ENCODE results near the gene VTI1A. TPM values are rescaled to one million over a fixed set of nuclear protein-coding genes. Genes with fewer than 3 reads are reported as not detected.

VTI1A gene
- total and polyA plus RNA-seq, 9 of the 15 experiments (the other 6 are each of a cell fraction or from before 2014, with no cell fraction given) = 9.3 to 21.4 (median 16.0) TPM

DNA sequence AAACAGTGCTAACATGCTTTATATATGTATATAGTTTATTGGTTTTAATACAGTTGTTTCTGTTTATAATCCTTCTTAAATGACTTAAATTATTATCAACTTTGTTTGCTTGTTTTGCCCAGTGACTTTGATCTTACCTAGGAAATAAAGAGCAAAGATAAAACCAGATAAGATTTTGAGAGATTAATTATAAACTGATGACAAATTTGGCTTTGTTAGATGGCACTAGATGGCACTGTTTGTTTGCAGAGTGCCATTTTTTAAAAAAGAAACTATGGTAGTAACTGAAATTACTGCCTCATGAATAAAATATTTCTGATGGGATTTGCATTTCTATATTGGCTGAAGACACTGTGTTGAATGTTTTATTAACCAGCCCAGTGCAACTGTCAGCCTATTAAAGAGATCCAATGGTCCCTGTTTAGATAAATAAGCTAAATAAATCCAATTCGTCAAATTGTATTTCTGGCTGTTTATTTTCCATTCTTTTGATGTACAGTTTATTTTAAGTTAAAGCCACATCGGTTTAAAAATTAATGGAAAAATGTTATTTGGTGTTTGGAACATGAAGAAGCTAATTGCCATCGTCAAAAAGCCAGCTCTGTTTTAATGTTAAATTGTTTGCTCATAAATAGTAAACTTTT lies 28.7 kb downstream of the VTI1A start (continued):
- no peak for TF ChIP-seq MYBL2 (IDR thresholded peaks at IDR 0.05; ENCODE audit: low read depth)
- TF ChIP-seq MYBL2 (CRISPR knock-in tag; IDR thresholded peaks at IDR 0.05; ENCODE audit: borderline replicate concordance) = no peak
- TF ChIP-seq, protein P1, sequence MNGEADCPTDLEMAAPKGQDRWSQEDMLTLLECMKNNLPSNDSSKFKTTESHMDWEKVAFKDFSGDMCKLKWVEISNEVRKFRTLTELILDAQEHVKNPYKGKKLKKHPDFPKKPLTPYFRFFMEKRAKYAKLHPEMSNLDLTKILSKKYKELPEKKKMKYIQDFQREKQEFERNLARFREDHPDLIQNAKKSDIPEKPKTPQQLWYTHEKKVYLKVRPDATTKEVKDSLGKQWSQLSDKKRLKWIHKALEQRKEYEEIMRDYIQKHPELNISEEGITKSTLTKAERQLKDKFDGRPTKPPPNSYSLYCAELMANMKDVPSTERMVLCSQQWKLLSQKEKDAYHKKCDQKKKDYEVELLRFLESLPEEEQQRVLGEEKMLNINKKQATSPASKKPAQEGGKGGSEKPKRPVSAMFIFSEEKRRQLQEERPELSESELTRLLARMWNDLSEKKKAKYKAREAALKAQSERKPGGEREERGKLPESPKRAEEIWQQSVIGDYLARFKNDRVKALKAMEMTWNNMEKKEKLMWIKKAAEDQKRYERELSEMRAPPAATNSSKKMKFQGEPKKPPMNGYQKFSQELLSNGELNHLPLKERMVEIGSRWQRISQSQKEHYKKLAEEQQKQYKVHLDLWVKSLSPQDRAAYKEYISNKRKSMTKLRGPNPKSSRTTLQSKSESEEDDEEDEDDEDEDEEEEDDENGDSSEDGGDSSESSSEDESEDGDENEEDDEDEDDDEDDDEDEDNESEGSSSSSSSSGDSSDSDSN (IDR thresholded peaks at IDR 0.05; ENCODE audit: borderline replicate concordance in 1 of 2, low read depth in 2 of 2, low read length in 2 of 2) = no peak

DNA sequence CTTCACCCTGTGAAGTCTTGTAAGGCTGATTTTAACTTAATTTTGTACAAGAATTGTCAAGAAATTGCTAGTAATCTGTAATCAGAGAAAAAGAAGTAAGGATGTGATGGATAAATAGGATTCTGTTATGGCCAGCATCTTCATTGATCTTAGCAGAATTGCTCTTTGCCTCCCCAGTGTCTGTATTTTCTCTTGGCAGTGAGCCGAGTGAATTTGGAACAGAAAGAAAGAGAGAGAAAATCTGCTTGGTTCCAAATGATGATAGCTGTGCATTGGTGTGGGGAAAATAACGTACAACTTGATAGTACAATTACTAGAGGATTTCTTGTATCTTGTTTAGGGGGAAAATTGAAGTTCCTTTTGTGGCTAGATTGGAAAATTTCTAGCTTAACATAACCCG lies 34.6 kb downstream of the VTI1A start:
- Histone ChIP-seq H3K36me3 (ENCODE audit: control insufficient read depth, insufficient read depth, low read length) (no peaks in the 10 kb centered on the region), H2AFZ (ENCODE audit: low read depth, low read length) (no peak overlapping the region), H3K27me3 (ENCODE audit: control insufficient read depth in 2 of 2, insufficient read depth in 2 of 2, low read length in 2 of 2) (no peaks in the 10 kb centered on the region), H3K4me1 (replicated peaks in 1 of 2; ENCODE audit: control insufficient read depth in 2 of 2, insufficient read depth in 2 of 2, low read length in 2 of 2) (no peaks in the 10 kb centered on the region), H3K79me2 (ENCODE audit: control insufficient read depth, insufficient read depth, low read length) (no peaks in the 10 kb centered on the region), H3K4me3 (no peak overlapping the region), H3K27ac (ENCODE audit: extremely low read depth, low read depth, low read length) (no peak overlapping the region), H3K9me1 (ENCODE audit: control insufficient read depth, insufficient read depth, low read length) (no peaks in the 10 kb centered on the region), H4K20me1 (replicated peaks; ENCODE audit: control insufficient read depth, insufficient read depth, low read length) (no peaks in the 10 kb centered on the region), H3K9ac (ENCODE audit: insufficient read depth in 1 of 2, low read depth in 2 of 2, low read length in 2 of 2) (no peak overlapping the region), H3K4me2 (ENCODE audit: insufficient read depth, low read length) (no peak overlapping the region), H3K9me3 (replicated peaks; ENCODE audit: control insufficient read depth, insufficient read depth, low read depth, low read length) (no peaks in the 10 kb centered on the region)
- intact Hi-C loops (cut with micrococcal nuclease) (no loop called here), in situ Hi-C loops (cut with MboI) (no loop called here)
- no peak for FAIRE-seq
- BruUV-seq (replicated peaks) = no TSS peak
- WGBS (ENCODE audit: insufficient coverage, low coverage, missing lambda C conversion rate) = 88% methylated on average over 3 of the region's 3 CpGs
- POLR2A ChIA-PET = no interaction called here
- no peak for ATAC-seq
- DNase-seq (ENCODE audit: extremely low read depth in 1 of 4, low spot score in 3 of 4) = no peak
- CTCF ChIA-PET (ENCODE audit: low intra/inter-chr PET ratio) = interaction anchor here (0.6 kb wide), 1 partner anchor 9 kb away, joined by 4 read pairs; no protein-coding TSS in a partner anchor
- TF ChIP-seq RUNX1 (IDR thresholded peaks at IDR 0.05; ENCODE audit: low read depth) = no peak
- no peak for TF ChIP-seq ARID1B (IDR thresholded peaks at IDR 0.05)
- TF ChIP-seq PHF8 (IDR thresholded peaks at IDR 0.05; ENCODE audit: borderline replicate concordance, low read length) = no peak
- TF ChIP-seq FOSL1 (tag; conservative IDR thresholded peaks at IDR 0.05) = no peak
- TF ChIP-seq MEF2A (IDR thresholded peaks at IDR 0.05; ENCODE audit: control insufficient read depth, low read depth, low read length) = no peak
- TF ChIP-seq TCF7L2 (IDR thresholded peaks at IDR 0.05; ENCODE audit: low read depth, low read length) = no peak
- TF ChIP-seq ZNF324 (CRISPR knock-in tag; IDR thresholded peaks at IDR 0.05) = no peak
- no peak for TF ChIP-seq FOXJ2 (tag; IDR thresholded peaks at IDR 0.05)
- no peak for TF ChIP-seq HNRNPUL1 (IDR thresholded peaks at IDR 0.05; ENCODE audit: low read length)
- no peak for TF ChIP-seq NONO (IDR thresholded peaks at IDR 0.05; ENCODE audit: low read depth in 2 of 2, low read length in 1 of 2)

All from K562 (cell line).